GM19193 (cell line): Measurements from ENCODE around the gene NCOA7.
A peak's percentile ranks its signal among the peaks of the same experiment; 100 is the strongest.

Experiments
- POLR2A ChIP-seq: IDR thresholded peaks from 4 replicates; pipeline ENCODE4 v1.6.1; 2011; ENCODE audit not compliant: insufficient read depth, insufficient read length; ENCODE audit errors: extremely low read depth

NCOA7 gene

DNA sequence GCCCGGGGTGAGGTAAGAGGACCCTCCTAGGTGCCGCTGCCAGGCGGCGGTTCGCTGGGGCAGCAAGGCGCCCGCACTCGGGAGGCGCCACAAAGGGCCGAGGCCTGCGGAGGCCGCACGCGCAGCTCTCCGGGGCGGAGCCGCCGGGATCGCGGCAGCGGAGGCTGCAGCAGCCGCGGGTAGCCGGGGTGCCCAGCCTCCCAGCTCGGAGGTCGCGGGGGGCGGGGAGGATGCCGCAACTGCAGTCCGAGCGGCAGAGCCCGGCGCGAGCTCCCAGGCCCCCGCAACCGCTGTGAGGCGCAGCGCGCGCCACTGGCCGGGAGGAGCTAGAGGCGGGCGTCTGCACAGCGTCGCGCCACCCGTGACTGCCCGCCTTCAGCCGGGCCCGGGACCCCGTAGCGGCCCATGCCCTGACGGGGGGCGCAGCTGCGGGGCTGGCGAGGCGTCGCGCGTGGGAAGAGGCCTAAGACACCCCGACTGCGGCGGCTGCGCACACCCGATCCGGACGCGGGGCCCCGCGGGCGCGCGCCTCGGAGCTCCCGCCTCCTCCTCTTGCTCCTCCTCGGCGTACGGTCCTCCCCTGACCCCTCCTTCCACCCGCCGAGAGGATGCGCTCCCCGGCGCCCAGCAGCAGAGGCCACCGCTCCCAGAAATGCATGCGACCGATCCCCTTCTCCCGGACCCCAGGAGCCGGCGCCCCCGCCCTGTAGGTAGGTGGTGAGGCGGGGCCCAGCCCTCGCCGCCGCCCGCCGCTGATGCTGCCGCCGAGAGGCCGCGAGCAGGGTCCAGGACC, at the start of gene NCOA7:
Gene NCOA7, plus strand, starts transcription at position 603 of the 793 bp plus-strand sequence. CDS start 24,395 bp downstream, outside the sequence.
- peak; percentile 66 for TF ChIP-seq POLR2A

- TF ChIP-seq POLR2A: no peak
Observed at GRCh38 chr6:125741336-125741735, 49.4 kb upstream of the NCOA7 start.

DNA sequence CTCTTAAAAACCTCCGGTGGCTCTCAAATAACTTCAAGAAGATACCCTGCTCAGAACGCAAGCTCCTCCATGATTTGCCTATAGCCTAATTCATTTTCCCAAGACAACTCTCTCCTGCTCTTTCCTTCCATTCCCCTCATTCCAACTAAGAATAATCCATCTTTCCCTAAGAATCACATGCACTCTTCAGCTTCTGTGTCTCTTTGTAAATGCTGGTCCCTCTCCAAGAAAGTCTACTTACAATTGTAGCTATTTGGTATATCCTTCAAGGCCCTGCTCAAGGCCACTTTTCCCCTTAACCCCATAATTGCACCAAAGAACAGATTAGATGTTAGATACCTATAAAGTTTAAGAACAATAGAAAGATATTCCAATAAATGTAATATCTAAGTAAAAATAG, 48.7 kb upstream of the NCOA7 start:
- TF ChIP-seq POLR2A: no peak

- TF ChIP-seq POLR2A: no peak
Observed at GRCh38 chr6:125742464-125743120, 48.2 kb upstream of the NCOA7 start.

GRCh38 chr6:125743604-125744003, 47.2 kb upstream of the NCOA7 start:
- no peak for TF ChIP-seq POLR2A

GRCh38 chr6:125745281-125746018, 45.3 kb upstream of the NCOA7 start:
- TF ChIP-seq POLR2A: no peak

DNA sequence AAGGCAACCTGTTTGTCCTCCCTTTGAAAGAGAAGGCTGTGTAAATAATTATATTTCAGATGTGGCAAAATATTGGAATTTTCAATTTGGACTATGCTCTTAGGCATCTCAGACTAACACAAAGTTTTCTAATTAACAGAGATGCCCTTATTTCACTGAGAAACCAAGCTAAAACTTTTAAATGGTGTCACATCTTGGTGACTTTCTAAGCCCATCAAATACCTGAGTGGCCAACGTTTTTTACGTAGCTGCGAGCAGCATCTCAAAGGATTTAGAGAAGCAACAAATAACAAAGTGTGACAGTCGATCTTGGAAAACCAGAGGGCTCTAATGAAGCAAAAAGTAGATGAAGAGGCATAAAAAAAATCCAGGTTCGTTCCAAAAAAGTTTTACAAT, 44.7 kb upstream of the NCOA7 start:
- TF ChIP-seq POLR2A: no peak

DNA sequence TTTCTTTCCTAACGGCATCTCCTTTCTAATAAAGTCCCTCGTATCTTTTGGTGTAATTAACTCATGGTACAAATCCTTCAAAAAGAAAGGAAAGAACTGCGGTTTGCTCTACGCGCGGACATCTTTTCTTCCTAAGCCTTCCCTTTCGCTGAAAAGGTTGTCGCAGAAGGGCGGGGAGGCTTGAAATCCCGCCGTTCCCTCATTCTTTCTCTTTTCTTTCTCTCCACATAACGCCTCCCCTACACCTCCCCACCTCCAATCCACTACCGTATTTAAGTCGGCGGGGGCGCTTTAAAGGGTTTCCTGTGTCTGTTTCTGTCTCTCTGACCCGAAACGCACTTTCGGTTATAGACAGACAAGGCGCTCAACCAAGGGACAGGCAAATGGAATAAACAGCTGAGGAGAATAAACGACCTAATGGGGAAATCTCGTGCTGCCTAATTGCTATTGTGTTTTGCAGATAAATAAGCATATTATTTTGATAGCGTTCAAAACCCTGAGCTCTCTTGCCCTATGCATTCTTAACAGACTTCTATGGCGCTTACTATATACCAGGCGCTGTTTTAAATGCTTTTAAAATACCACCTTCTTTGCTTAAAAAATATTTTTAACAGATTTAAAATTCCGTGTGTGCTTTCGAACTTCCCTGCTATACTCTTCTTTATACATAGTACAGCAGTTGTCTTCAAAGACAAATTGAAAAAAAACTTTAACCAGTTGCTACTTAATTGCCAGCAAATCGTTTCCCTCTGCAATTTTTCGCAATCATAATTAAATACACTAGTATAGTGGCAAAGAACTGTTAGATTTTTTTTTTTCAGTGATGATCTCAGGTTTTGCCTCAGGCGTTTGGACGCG, 43.8 kb upstream of the NCOA7 start:
- TF ChIP-seq POLR2A: no peak

- no peak for TF ChIP-seq POLR2A
Observed at GRCh38 chr6:125747589-125748405, 43.0 kb upstream of the NCOA7 start.

GRCh38 chr6:125748406-125749172, 42.2 kb upstream of the NCOA7 start:
- TF ChIP-seq POLR2A: no peak

GRCh38 chr6:125749173-125749864, 41.4 kb upstream of the NCOA7 start, which contains the start of gene HEY2:
Gene HEY2 (plus strand): TSS chr6:125749632. CDS start chr6:125749777, 145 bp downstream.
- peak; percentile 33 for TF ChIP-seq POLR2A
